Large intestine (tissue), 3 donors: ENCODE data around the gene ZKSCAN8. TPM values are rescaled to one million over a fixed set of nuclear protein-coding genes. Genes with fewer than 3 reads are reported as not detected.
"Not testable (repeated sequence)": the region's sequence is repeated elsewhere in the genome, so short reads cannot be mapped to it uniquely, and the experiment has no call there.

Source experiments
- DNase-seq, 2 donors: peaks; one replicate each; pipeline versions ENCODE4 v3.0.0 to v3.0.0-alpha.2; 2013
- H3K27ac ChIP-seq: one replicate; pipeline ENCODE4 v1.5.1; 2013; ENCODE audit warnings: low read length
- H3K27me3 ChIP-seq: 2 replicates; pipeline ENCODE4 v1.6.1; 2013; ENCODE audit warnings: low read length; ENCODE audit not compliant: control insufficient read depth, insufficient read depth
- H3K36me3 ChIP-seq: 2 replicates; pipeline ENCODE4 v1.6.1; 2013; ENCODE audit warnings: low read length; ENCODE audit not compliant: control insufficient read depth, insufficient read depth
- H3K4me1 ChIP-seq: one replicate; pipeline ENCODE4 v1.6.1; 2013; ENCODE audit warnings: low read length; ENCODE audit not compliant: control insufficient read depth, insufficient read depth
- H3K4me3 ChIP-seq: one replicate; pipeline ENCODE4 v1.5.1; 2013; ENCODE audit warnings: low read length
- H3K9me3 ChIP-seq: one replicate; pipeline ENCODE4 v1.6.1; 2013; ENCODE audit warnings: mild to moderate bottlenecking, low read depth, low read length, moderate library complexity; ENCODE audit not compliant: control insufficient read depth
- WGBS: methylation state at CpG from one replicate; pipeline ENCODE4 v1.1.5; 2013; ENCODE audit warnings: low lambda C conversion rate; ENCODE audit not compliant: insufficient coverage; 5-methylcytosine and 5-hydroxymethylcytosine counted together
- polyA plus RNA-seq: library from polyadenylated mRNA; unstranded; fragments of 120-200 nt; gene quantifications from one replicate; pipeline ENCODE4 v1.2.1, GENCODE V29; 2013

The ZKSCAN8 gene
- polyA plus RNA-seq, 1 donor: 21.9 TPM

DNA sequence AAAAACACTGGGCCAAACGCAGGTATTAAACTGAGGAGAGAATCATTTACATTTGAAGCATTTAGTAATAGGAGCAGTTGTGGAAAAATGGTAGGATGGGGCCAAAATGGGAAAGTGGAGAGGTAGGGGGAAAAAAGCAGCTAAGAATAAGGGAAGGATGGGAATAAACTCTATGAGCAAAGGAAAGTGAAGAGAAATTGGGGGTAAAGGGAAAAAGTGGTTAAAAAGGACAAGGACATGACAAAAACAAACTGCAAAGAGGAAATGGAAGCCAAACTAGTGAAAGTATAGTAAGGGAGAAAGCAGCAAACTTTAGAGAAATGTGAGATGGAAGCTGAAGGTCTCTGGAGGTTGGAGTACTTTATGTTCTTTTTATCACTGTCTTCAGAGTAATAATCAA is 23.5 kb upstream of the ZKSCAN8 start:
- H3K36me3 ChIP-seq: peaks cover 28% of the 10 kb centered on the region
- H3K4me1 ChIP-seq: no peaks in the 10 kb centered on the region
- no peaks in the 10 kb centered on the region for H3K9me3 ChIP-seq
- WGBS: 79% methylated on average over 1 of the region's 1 CpG
- no peak overlapping the region for H3K4me3 ChIP-seq
- no peak overlapping the region for H3K27ac ChIP-seq
- H3K27me3 ChIP-seq: no peaks in the 10 kb centered on the region
- no peak for DNase-seq

DNA sequence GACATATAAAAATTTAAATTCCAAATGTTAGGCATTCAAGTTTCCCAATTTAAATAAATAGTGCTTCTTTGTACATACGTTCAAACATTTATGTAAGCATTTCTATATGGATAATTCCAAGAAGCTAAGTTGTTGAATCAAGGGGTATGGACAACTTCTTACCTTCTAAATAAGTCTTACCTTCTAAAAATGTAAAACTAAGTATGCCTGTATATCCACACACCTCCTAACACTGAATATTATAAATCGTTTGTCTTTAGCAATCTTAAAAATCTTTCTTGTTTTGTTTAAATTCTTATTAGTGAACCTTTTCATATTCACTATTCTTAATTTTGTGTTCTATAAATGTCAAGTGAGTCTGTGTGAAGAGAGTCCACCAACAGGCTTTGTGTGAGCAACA is 19.8 kb upstream of the ZKSCAN8 start:
- Histone ChIP-seq H3K27me3 (no peaks in the 10 kb centered on the region), H3K27ac (no peak overlapping the region), H3K4me1 (no peaks in the 10 kb centered on the region), H3K4me3 (no peak overlapping the region), H3K36me3 (peaks cover 26% of the 10 kb centered on the region), H3K9me3 (no peaks in the 10 kb centered on the region)
- no peak for DNase-seq
- 94% methylated on average over 2 of the region's 2 CpGs for WGBS

GRCh38 chr6:28122283-28122682 is 19.4 kb upstream of the ZKSCAN8 start:
- peaks cover 29% of the 10 kb centered on the region for H3K36me3 ChIP-seq
- not testable (repeated sequence) for H3K27ac ChIP-seq, H3K4me3 ChIP-seq, DNase-seq, H3K4me1 ChIP-seq, H3K9me3 ChIP-seq, H3K27me3 ChIP-seq
- no CpG with 5 or more reads among the region's 5 CpGs for WGBS

DNA sequence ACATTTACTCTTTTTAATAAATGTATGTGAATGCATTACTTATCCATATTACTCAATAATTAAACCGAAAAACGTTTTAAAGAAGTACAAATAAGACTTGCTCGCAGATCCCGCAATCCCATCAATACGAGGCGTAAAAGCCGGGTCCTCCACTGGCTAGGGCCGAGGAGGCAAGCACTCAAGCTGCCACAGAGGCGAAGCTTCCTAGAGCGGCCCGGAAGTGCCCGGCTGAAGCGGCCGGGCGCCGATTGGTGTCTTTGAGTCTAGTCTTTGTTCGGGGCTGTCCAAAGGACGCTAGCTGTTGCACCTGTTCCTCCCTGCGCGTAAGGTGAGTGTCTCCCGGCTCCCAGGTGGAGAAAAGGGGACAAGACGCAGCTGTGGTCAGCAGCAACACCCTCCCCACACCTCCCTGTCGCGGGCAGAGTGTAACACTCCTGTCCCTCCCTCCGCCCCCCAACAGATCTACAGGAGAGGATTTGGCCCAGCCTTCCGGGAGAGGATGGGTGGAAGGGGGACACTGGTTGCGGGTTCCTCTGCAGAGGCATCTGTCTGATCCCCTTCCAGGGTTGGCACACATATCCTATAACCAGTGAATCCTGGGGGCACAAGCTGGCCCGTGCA is 17.2 kb upstream of the ZKSCAN8 start, which contains the start of gene ZSCAN16:
TSS of gene ZSCAN16 (plus strand) at position 260 of the 621 bp plus-strand sequence. CDS start 835 bp downstream, outside the sequence.
- Histone ChIP-seq H3K9me3 (no peaks in the 10 kb centered on the region), H3K4me1 (no peaks in the 10 kb centered on the region), H3K27ac (no peak within 1 kb of the TSS), H3K36me3 (peaks cover 26% of the 10 kb centered on the region), H3K4me3 (peak within 1 kb of the TSS; percentile 61), H3K27me3 (no peaks in the 10 kb centered on the region)
- DNase-seq: peak; percentile 77 to 91
- WGBS: no CpG with 5 or more reads among the region's 28 CpGs

DNA sequence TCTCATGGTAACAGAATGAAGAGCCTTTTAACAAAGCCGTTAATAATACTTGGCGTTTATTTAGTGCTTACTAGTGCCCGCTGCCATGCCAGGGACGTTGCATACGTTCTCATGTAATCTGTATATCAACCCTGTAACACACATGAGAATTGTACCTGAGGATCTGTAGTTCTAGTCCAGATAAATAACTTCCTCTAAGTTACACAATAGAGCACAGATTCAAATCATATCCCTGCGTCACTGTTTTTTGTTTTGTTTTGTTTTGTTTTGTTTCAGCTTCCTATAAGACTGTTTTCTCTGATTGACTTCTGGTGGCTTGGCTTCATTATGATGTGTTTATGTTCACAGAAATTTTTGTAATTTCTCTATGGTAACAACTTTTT is 16.7 kb upstream of the ZKSCAN8 start:
- Histone ChIP-seq H3K4me3 (peak overlapping the region; percentile 61), H3K4me1 (no peaks in the 10 kb centered on the region), H3K27me3 (no peaks in the 10 kb centered on the region), H3K27ac (no peak overlapping the region), H3K9me3 (no peaks in the 10 kb centered on the region), H3K36me3 (peaks cover 29% of the 10 kb centered on the region)
- DNase-seq: no peak
- 67% methylated on average over 1 of the region's 6 CpGs for WGBS

DNA sequence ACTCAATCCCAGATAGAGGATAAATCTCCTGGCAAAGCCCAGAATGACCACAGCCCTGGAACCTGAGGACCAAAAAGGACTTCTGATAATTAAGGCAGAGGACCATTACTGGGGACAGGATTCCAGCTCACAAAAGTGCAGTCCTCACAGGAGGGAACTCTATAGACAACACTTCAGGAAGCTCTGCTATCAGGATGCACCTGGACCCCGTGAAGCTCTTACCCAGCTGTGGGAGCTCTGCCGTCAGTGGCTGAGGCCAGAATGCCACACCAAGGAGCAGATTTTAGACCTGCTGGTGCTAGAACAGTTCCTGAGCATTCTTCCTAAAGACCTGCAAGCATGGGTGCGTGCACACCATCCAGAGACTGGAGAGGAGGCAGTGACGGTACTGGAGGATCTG is 16.3 kb upstream of the ZKSCAN8 start:
- peaks cover 24% of the 10 kb centered on the region for H3K36me3 ChIP-seq
- no peaks in the 10 kb centered on the region for H3K27me3 ChIP-seq
- no peaks in the 10 kb centered on the region for H3K4me1 ChIP-seq
- H3K4me3 ChIP-seq: no peak overlapping the region
- no peaks in the 10 kb centered on the region for H3K9me3 ChIP-seq
- H3K27ac ChIP-seq: no peak overlapping the region
- 100% methylated on average over 1 of the region's 4 CpGs for WGBS
- DNase-seq: no peak

- Histone ChIP-seq H3K36me3 (peaks cover 14% of the 10 kb centered on the region), H3K4me1 (peaks cover 4% of the 10 kb centered on the region), H3K27ac (no peak overlapping the region), H3K9me3 (no peaks in the 10 kb centered on the region), H3K27me3 (no peaks in the 10 kb centered on the region), H3K4me3 (no peak overlapping the region)
- WGBS: no CpG with 5 or more reads among the region's 3 CpGs
- peak in 1 of 2 donors; percentile 2 for DNase-seq
Observed at GRCh38 chr6:28134015-28134414, 7.7 kb upstream of the ZKSCAN8 start.

GRCh38 chr6:28134716-28135115 is 7.0 kb upstream of the ZKSCAN8 start:
- peaks cover 4% of the 10 kb centered on the region for H3K4me1 ChIP-seq
- WGBS: no CpG with 5 or more reads among the region's 1 CpG
- H3K9me3 ChIP-seq: no peaks in the 10 kb centered on the region
- H3K4me3 ChIP-seq: no peak overlapping the region
- no peak for DNase-seq
- no peak overlapping the region for H3K27ac ChIP-seq
- no peaks in the 10 kb centered on the region for H3K27me3 ChIP-seq
- H3K36me3 ChIP-seq: peaks cover 9% of the 10 kb centered on the region

DNA sequence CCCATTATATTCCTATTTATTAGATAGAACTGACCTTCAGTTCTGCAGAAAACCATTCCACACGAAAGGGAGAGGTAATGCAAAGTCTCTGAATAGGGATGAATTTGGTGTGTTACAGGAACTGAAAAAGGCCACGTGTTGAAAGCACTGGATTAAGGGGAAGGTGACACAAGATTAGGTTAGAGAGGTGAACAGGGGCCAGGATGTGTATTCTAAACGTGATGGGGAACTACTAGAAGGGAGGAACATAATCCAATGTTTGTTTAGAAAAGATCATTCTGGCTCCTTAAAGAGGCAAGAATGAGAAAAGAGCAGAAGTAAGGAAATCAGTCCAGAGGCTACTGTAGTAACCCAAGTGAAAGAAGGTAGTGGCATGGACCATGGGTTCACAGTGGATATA is 6.3 kb upstream of the ZKSCAN8 start:
- no peaks in the 10 kb centered on the region for H3K9me3 ChIP-seq
- H3K27ac ChIP-seq: no peak overlapping the region
- peaks cover 4% of the 10 kb centered on the region for H3K4me1 ChIP-seq
- H3K4me3 ChIP-seq: no peak overlapping the region
- no peak for DNase-seq
- 47% methylated on average over 2 of the region's 3 CpGs for WGBS
- peaks cover 9% of the 10 kb centered on the region for H3K36me3 ChIP-seq
- H3K27me3 ChIP-seq: no peaks in the 10 kb centered on the region

DNA sequence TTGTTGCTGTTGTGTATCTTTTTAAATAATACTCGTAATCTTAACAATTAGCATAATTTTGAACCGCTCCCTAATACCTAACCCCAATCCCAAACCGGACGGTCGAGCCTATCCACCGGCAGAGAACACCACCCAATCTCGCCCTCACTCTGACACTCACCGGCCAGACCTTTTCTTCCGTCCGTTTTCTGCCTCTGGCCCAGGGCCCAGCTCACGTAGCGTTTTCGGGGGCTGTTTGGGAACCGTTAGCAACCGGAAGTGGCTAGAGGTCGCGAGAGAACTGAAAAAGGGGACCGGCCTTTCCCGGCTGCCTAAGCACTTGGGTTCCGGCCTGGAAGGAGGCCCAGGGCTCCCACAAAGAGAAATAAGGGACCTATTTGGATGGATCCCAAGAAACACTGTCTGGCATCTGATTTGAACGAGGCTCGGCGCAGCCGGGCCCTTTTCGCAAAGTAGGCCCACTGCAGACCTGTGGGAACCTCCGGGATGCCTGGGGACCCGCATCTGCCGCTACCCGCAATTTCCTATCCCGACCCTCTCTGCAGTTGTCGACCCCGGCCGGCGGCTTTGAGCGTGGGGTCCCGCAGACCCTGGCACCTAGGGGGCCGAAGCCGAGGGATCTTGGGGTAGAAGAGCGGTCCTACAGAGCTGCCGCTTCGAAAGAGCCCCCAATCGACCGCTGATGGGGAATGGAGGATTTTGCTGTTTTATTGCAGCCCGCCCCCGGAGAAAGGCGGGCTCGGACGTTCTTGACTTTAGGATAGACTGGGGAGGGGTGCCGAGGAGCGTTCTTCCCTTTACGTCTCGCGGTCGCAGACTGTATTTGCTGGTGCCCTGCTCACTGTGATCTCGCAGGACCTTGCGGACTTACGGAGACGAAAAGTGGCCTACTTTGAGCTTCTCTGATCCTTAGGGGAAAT is 4.8 kb upstream of the ZKSCAN8 start:
- Histone ChIP-seq H3K4me1 (peaks cover 4% of the 10 kb centered on the region), H3K36me3 (peaks cover 5% of the 10 kb centered on the region), H3K27ac (peak overlapping the region; percentile 87), H3K4me3 (peak overlapping the region; percentile 91), H3K27me3 (no peaks in the 10 kb centered on the region), H3K9me3 (no peaks in the 10 kb centered on the region)
- DNase-seq: peak; percentile 78 to 88
- WGBS: 0% methylated on average over 1 of the region's 58 CpGs
